ENCODE results near the gene LY6G6F.

The LY6G6F gene

DNA sequence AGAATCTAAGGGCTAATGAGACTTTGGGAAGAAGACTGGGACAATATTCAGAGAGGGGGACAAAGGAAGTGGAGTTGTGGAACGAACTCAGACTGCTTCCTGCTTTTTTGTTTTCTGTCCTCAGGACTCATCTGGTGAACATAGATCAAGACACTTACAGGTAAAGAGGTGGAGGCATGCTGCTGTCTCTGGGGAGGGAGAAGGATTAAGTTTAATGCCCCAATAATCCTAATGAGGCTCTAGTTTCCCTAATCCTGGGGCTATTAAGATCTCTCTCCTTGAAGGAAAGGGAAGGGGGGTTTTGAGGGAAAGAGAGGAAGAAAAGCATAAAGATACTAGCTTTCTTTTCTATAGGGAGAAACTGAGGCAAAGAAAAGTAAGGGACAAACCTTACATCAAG lies 37.8 kb downstream of the LY6G6F start:
- H3K4me2 ChIP-seq (ENCODE audit: low read length) = no peak overlapping the region
- H3K27me3 ChIP-seq (ENCODE audit: insufficient read depth, low read length) = no peaks in the 10 kb centered on the region
- TF ChIP-seq EZH2 (IDR thresholded peaks at IDR 0.05; ENCODE audit: borderline replicate concordance, low read length) (no peak), CTCF (IDR thresholded peaks at IDR 0.05; ENCODE audit: low read length) (no peak)
- H3K27ac ChIP-seq (ENCODE audit: low read depth, low read length, poor library complexity, severe bottlenecking) = no peak overlapping the region
- peaks cover 54% of the 10 kb centered on the region for H3K36me3 ChIP-seq (ENCODE audit: insufficient read depth, low read length)
- no peaks in the 10 kb centered on the region for H4K20me1 ChIP-seq (ENCODE audit: insufficient read depth, low read length)
- no peak overlapping the region for H3K4me3 ChIP-seq (ENCODE audit: low read depth, low read length, poor library complexity, severe bottlenecking)
- no peak overlapping the region for H3K9ac ChIP-seq (ENCODE audit: low read length)
- no peaks in the 10 kb centered on the region for H3K79me2 ChIP-seq (ENCODE audit: insufficient read depth, low read length)
- no peaks in the 10 kb centered on the region for H3K9me3 ChIP-seq (ENCODE audit: low read length)
- H2AFZ ChIP-seq (ENCODE audit: low read length) = no peak overlapping the region
- peaks cover 12% of the 10 kb centered on the region for H3K4me1 ChIP-seq (ENCODE audit: insufficient read depth, low read length, severe bottlenecking)
- no peaks in the 10 kb centered on the region for H3K9me2 ChIP-seq (ENCODE audit: low read depth, low read length)
- no peaks in the 10 kb centered on the region for H3F3A ChIP-seq (ENCODE audit: insufficient read depth, low read length)

GRCh38 chr6:31749301-31750036 lies 42.8 kb downstream of the LY6G6F start:
- Histone ChIP-seq H3K27me3 (ENCODE audit: insufficient read depth, low read length) (no peaks in the 10 kb centered on the region), H4K20me1 (ENCODE audit: insufficient read depth, low read length) (no peaks in the 10 kb centered on the region), H3K9me3 (ENCODE audit: low read length) (no peaks in the 10 kb centered on the region), H3K79me2 (ENCODE audit: insufficient read depth, low read length) (no peaks in the 10 kb centered on the region), H3K4me3 (ENCODE audit: low read depth, low read length, poor library complexity, severe bottlenecking) (no peak overlapping the region), H3K4me1 (ENCODE audit: insufficient read depth, low read length, severe bottlenecking) (no peaks in the 10 kb centered on the region), H3K36me3 (ENCODE audit: insufficient read depth, low read length) (peaks cover 33% of the 10 kb centered on the region), H3F3A (ENCODE audit: insufficient read depth, low read length) (no peaks in the 10 kb centered on the region), H2AFZ (ENCODE audit: low read length) (no peak overlapping the region), H3K4me2 (ENCODE audit: low read length) (no peak overlapping the region), H3K9ac (ENCODE audit: low read length) (no peak overlapping the region), H3K9me2 (ENCODE audit: low read depth, low read length) (no peaks in the 10 kb centered on the region), H3K27ac (ENCODE audit: low read depth, low read length, poor library complexity, severe bottlenecking) (no peak overlapping the region)
- TF ChIP-seq CTCF (IDR thresholded peaks at IDR 0.05; ENCODE audit: low read length) (no peak), EZH2 (IDR thresholded peaks at IDR 0.05; ENCODE audit: borderline replicate concordance, low read length) (no peak)

- H3F3A ChIP-seq (ENCODE audit: insufficient read depth, low read length) = no peaks in the 10 kb centered on the region
- H4K20me1 ChIP-seq (ENCODE audit: insufficient read depth, low read length) = no peaks in the 10 kb centered on the region
- no peaks in the 10 kb centered on the region for H3K79me2 ChIP-seq (ENCODE audit: insufficient read depth, low read length)
- H3K27ac ChIP-seq (ENCODE audit: low read depth, low read length, poor library complexity, severe bottlenecking) = no peak overlapping the region
- no peaks in the 10 kb centered on the region for H3K27me3 ChIP-seq (ENCODE audit: insufficient read depth, low read length)
- H3K4me1 ChIP-seq (ENCODE audit: insufficient read depth, low read length, severe bottlenecking) = no peaks in the 10 kb centered on the region
- peaks cover 26% of the 10 kb centered on the region for H3K36me3 ChIP-seq (ENCODE audit: insufficient read depth, low read length)
- no peak overlapping the region for H2AFZ ChIP-seq (ENCODE audit: low read length)
- H3K9ac ChIP-seq (ENCODE audit: low read length) = no peak overlapping the region
- no peak overlapping the region for H3K4me3 ChIP-seq (ENCODE audit: low read depth, low read length, poor library complexity, severe bottlenecking)
- H3K9me3 ChIP-seq (ENCODE audit: low read length) = no peaks in the 10 kb centered on the region
- H3K9me2 ChIP-seq (ENCODE audit: low read depth, low read length) = no peaks in the 10 kb centered on the region
- no peak for TF ChIP-seq CTCF (IDR thresholded peaks at IDR 0.05; ENCODE audit: low read length)
- TF ChIP-seq EZH2 (IDR thresholded peaks at IDR 0.05; ENCODE audit: borderline replicate concordance, low read length) = no peak
- no peak overlapping the region for H3K4me2 ChIP-seq (ENCODE audit: low read length)
These were observed 43.9 kb downstream of the LY6G6F start for GRCh38 chr6:31750411-31751022.

All from OCI-LY1 (cell line).